Vagina (tissue), 2 donors: ENCODE results near the gene STAP2.

Source experiments
- POLR2A ChIP-seq, 2 donors: fragments of 450-650 bp; IDR thresholded peaks; one replicate each; pipeline ENCODE4 v1.6.1; 2017; ENCODE audit warnings: antibody characterized with exemption in 2 of 2, mild to moderate bottlenecking in 2 of 2, moderate library complexity in 2 of 2
- POLR2AphosphoS5 ChIP-seq, 2 donors: sonication (generic); formaldehyde crosslinking; IDR thresholded peaks; one replicate each; pipeline ENCODE4 v1.9.0; 2017; ENCODE audit warnings: antibody characterized with exemption in 2 of 2, mild to moderate bottlenecking in 2 of 2, low read depth in 1 of 2; ENCODE audit not compliant: insufficient read depth in 1 of 2
- TF ChIP-seq, protein P1 (sequence below), 3 experiments: fragments of 450-650 bp in 2 of 3; fragments of 200-600 bp in 1 of 3; sonication (generic) in 1 of 3; IDR thresholded peaks; one replicate each; pipeline ENCODE4 v1.5.1; 2017 to 2019; ENCODE audit warnings: antibody characterized with exemption in 3 of 3, mild to moderate bottlenecking in 2 of 3, moderate library complexity in 2 of 3

GRCh38 chr19:4369109-4369887 lies 30.7 kb upstream of the STAP2 start:
- TF ChIP-seq, protein P1, sequence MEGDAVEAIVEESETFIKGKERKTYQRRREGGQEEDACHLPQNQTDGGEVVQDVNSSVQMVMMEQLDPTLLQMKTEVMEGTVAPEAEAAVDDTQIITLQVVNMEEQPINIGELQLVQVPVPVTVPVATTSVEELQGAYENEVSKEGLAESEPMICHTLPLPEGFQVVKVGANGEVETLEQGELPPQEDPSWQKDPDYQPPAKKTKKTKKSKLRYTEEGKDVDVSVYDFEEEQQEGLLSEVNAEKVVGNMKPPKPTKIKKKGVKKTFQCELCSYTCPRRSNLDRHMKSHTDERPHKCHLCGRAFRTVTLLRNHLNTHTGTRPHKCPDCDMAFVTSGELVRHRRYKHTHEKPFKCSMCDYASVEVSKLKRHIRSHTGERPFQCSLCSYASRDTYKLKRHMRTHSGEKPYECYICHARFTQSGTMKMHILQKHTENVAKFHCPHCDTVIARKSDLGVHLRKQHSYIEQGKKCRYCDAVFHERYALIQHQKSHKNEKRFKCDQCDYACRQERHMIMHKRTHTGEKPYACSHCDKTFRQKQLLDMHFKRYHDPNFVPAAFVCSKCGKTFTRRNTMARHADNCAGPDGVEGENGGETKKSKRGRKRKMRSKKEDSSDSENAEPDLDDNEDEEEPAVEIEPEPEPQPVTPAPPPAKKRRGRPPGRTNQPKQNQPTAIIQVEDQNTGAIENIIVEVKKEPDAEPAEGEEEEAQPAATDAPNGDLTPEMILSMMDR (IDR thresholded peaks at IDR 0.05) = no peak
- no peak for TF ChIP-seq POLR2A (IDR thresholded peaks at IDR 0.05)
- TF ChIP-seq POLR2AphosphoS5 (IDR thresholded peaks at IDR 0.05; ENCODE audit: insufficient read depth in 1 of 2, low read depth in 1 of 2) = peak in 1 of 2 donors; percentile 55
